Large intestine (tissue), 3 donors: ENCODE data around the gene GPR171. TPM values are rescaled to one million over a fixed set of nuclear protein-coding genes. Genes with fewer than 3 reads are reported as not detected.
"Not testable (repeated sequence)": the region's sequence is repeated elsewhere in the genome, so short reads cannot be mapped to it uniquely, and the experiment has no call there.

Source experiments
- DNase-seq, 2 donors: peaks; one replicate each; pipeline versions ENCODE4 v3.0.0 to v3.0.0-alpha.2; 2013
- H3K27ac ChIP-seq: one replicate; pipeline ENCODE4 v1.5.1; 2013; ENCODE audit warnings: low read length
- H3K27me3 ChIP-seq: 2 replicates; pipeline ENCODE4 v1.6.1; 2013; ENCODE audit warnings: low read length; ENCODE audit not compliant: control insufficient read depth, insufficient read depth
- H3K36me3 ChIP-seq: 2 replicates; pipeline ENCODE4 v1.6.1; 2013; ENCODE audit warnings: low read length; ENCODE audit not compliant: control insufficient read depth, insufficient read depth
- H3K4me1 ChIP-seq: one replicate; pipeline ENCODE4 v1.6.1; 2013; ENCODE audit warnings: low read length; ENCODE audit not compliant: control insufficient read depth, insufficient read depth
- H3K4me3 ChIP-seq: one replicate; pipeline ENCODE4 v1.5.1; 2013; ENCODE audit warnings: low read length
- H3K9me3 ChIP-seq: one replicate; pipeline ENCODE4 v1.6.1; 2013; ENCODE audit warnings: mild to moderate bottlenecking, low read depth, low read length, moderate library complexity; ENCODE audit not compliant: control insufficient read depth
- WGBS: methylation state at CpG from one replicate; pipeline ENCODE4 v1.1.5; 2013; ENCODE audit warnings: low lambda C conversion rate; ENCODE audit not compliant: insufficient coverage; 5-methylcytosine and 5-hydroxymethylcytosine counted together
- polyA plus RNA-seq: library from polyadenylated mRNA; unstranded; fragments of 120-200 nt; gene quantifications from one replicate; pipeline ENCODE4 v1.2.1, GENCODE V29; 2013

GPR171 gene
- polyA plus RNA-seq, 1 donor, result 2.5 TPM

GRCh38 chr3:151178208-151178845, 24.7 kb downstream of the GPR171 start:
- no peaks in the 10 kb centered on the region for H3K36me3 ChIP-seq
- no peak overlapping the region for H3K4me3 ChIP-seq
- peak in 1 of 2 donors; percentile 62 for DNase-seq
- H3K9me3 ChIP-seq, result no peaks in the 10 kb centered on the region
- WGBS, result no CpG with 5 or more reads among the region's 2 CpGs
- H3K27ac ChIP-seq, result peak overlapping the region; percentile 31
- H3K4me1 ChIP-seq, result no peaks in the 10 kb centered on the region
- no peaks in the 10 kb centered on the region for H3K27me3 ChIP-seq

- Histone ChIP-seq H3K27ac (no peak overlapping the region), H3K4me3 (no peak overlapping the region), H3K27me3 (no peaks in the 10 kb centered on the region), H3K9me3 (no peaks in the 10 kb centered on the region), H3K36me3 (no peaks in the 10 kb centered on the region), H3K4me1 (no peaks in the 10 kb centered on the region)
- no peak for DNase-seq
- 100% methylated on average over 1 of the region's 2 CpGs for WGBS
Observed at GRCh38 chr3:151175952-151176351, 27.1 kb downstream of the GPR171 start.

GRCh38 chr3:151174351-151174750, 28.7 kb downstream of the GPR171 start:
- 79% methylated on average over 2 of the region's 2 CpGs for WGBS
- H3K27me3 ChIP-seq, result no peaks in the 10 kb centered on the region
- no peak for DNase-seq
- no peaks in the 10 kb centered on the region for H3K36me3 ChIP-seq
- H3K9me3 ChIP-seq, result no peaks in the 10 kb centered on the region
- H3K4me3 ChIP-seq, result no peak overlapping the region
- H3K4me1 ChIP-seq, result no peaks in the 10 kb centered on the region
- H3K27ac ChIP-seq, result no peak overlapping the region

- no peaks in the 10 kb centered on the region for H3K27me3 ChIP-seq
- peak in 1 of 2 donors; percentile 14 for DNase-seq
- H3K9me3 ChIP-seq, result no peaks in the 10 kb centered on the region
- no peak overlapping the region for H3K27ac ChIP-seq
- H3K4me1 ChIP-seq, result no peaks in the 10 kb centered on the region
- no peaks in the 10 kb centered on the region for H3K36me3 ChIP-seq
- no peak overlapping the region for H3K4me3 ChIP-seq
- WGBS, result no CpG with 5 or more reads among the region's 5 CpGs
Observed at GRCh38 chr3:151171145-151171757, 31.8 kb downstream of the GPR171 start.

GRCh38 chr3:151169948-151170679, 32.9 kb downstream of the GPR171 start:
- H3K27ac ChIP-seq, H3K4me3 ChIP-seq, H3K27me3 ChIP-seq, H3K4me1 ChIP-seq, H3K36me3 ChIP-seq, DNase-seq, H3K9me3 ChIP-seq: not testable (repeated sequence)
- 100% methylated on average over 1 of the region's 9 CpGs for WGBS

DNA sequence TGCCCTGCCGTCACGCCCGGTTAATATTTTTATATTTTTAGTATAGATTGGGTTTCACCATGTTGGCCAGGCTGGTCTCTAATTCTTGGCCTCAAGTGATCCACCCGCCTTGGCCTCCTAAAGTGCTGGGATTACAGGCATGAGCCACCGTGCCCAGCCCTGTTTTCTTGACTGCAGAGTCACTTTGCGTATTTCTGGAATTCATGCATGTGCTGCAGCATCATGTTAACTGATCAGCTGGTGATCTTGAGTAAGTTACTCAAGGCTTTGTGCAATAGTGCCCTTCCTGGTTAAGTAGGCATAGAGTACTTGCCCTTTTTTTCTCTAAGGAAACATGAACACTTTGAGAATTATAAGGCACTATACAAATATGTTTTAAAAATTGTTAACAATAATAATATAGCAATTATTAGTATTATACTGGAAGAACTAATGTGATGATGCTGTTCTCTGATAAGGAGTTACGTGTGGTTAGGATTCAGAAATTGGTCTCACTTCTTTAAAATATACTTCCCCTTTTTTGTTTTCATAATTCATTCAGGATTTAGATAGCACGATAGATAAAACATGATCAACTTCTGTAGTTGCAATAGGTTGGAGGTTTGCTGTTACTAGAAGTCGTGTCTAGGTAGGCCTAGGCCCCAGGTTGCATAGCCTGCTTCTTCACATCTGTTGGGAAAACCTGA, 33.6 kb downstream of the GPR171 start:
- no peaks in the 10 kb centered on the region for H3K4me1 ChIP-seq
- no peaks in the 10 kb centered on the region for H3K36me3 ChIP-seq
- no peaks in the 10 kb centered on the region for H3K9me3 ChIP-seq
- H3K27ac ChIP-seq, result no peak overlapping the region
- H3K27me3 ChIP-seq, result no peaks in the 10 kb centered on the region
- no peak overlapping the region for H3K4me3 ChIP-seq
- no peak for DNase-seq
- WGBS, result 100% methylated on average over 1 of the region's 9 CpGs

GRCh38 chr3:151168269-151169094, 34.5 kb downstream of the GPR171 start:
- WGBS, result 50% methylated on average over 1 of the region's 7 CpGs

DNA sequence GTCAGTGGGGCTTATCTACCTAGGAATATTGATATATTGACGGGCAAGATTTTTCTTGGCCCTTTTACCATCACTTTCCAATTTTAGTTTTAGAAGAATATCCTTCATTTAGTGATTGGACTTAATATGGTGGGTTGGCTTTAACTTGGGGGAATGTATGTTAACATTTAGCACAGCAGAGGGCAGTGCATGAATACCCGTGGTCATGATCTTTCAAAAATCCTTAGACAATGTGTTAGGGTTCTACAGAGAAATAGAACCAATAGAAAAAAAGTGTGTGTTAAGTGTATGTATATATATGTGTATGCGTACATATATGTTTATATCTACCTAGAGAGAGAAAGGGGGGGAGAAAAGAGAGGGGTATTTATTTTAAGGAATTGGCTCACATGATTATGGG, 36.9 kb downstream of the GPR171 start:
- H3K36me3 ChIP-seq, result no peaks in the 10 kb centered on the region
- H3K4me1 ChIP-seq, result no peaks in the 10 kb centered on the region
- no peaks in the 10 kb centered on the region for H3K9me3 ChIP-seq
- H3K27ac ChIP-seq, result no peak overlapping the region
- no peaks in the 10 kb centered on the region for H3K27me3 ChIP-seq
- WGBS, result 90% methylated on average over 2 of the region's 3 CpGs
- H3K4me3 ChIP-seq, result no peak overlapping the region
- DNase-seq, result no peak

More at GRCh38 chr3:151168269-151169094, 34.5 kb downstream of the GPR171 start:
- H3K36me3 ChIP-seq, result no peaks in the 10 kb centered on the region
- H3K27ac ChIP-seq, result no peak overlapping the region
- H3K27me3 ChIP-seq, result no peaks in the 10 kb centered on the region
- DNase-seq, result peak; percentile 46 to 56
- no peaks in the 10 kb centered on the region for H3K9me3 ChIP-seq
- H3K4me1 ChIP-seq, result no peaks in the 10 kb centered on the region
- no peak overlapping the region for H3K4me3 ChIP-seq

DNA sequence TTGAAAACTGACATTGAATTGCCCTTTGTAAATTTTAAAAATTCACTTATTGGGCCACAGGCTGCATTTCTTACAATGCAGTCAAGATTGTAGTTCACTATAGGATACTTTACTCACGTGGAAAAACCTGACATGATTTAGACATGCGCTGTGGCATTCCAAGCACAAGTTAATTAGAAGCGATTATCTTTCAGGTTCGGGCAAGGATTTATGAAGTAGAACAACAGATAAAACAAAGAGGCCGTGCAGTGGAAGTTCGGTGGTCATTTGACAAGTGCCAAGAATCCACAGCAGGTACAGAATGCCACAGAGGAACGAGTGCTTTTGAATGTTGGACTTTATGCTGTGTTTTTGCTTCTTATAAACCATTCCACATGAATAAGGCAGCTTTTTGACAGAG, 37.8 kb downstream of the GPR171 start:
- H3K27me3 ChIP-seq, result no peaks in the 10 kb centered on the region
- H3K9me3 ChIP-seq, result no peaks in the 10 kb centered on the region
- 89% methylated on average over 5 of the region's 7 CpGs for WGBS
- no peaks in the 10 kb centered on the region for H3K4me1 ChIP-seq
- H3K36me3 ChIP-seq, result no peaks in the 10 kb centered on the region
- H3K4me3 ChIP-seq, result no peak overlapping the region
- no peak overlapping the region for H3K27ac ChIP-seq
- no peak for DNase-seq

GRCh38 chr3:151159806-151160205, 43.2 kb downstream of the GPR171 start:
- no peak for DNase-seq
- no peaks in the 10 kb centered on the region for H3K36me3 ChIP-seq
- H3K4me3 ChIP-seq, result no peak overlapping the region
- H3K27me3 ChIP-seq, result no peaks in the 10 kb centered on the region
- H3K4me1 ChIP-seq, result no peaks in the 10 kb centered on the region
- H3K9me3 ChIP-seq, result no peaks in the 10 kb centered on the region
- H3K27ac ChIP-seq, result no peak overlapping the region
- 96% methylated on average over 5 of the region's 10 CpGs for WGBS
